HUES6 (cell line): ENCODE data around the gene TAF7.
A peak's percentile ranks its signal among the peaks of the same experiment; 100 is the strongest.

Source experiments
- H3K27ac ChIP-seq: 2 replicates; pipeline ENCODE4 v1.7.0; 2013; ENCODE audit warnings: low read depth, mild to moderate bottlenecking, low read length, inconsistent platforms
- H3K27me3 ChIP-seq: 2 replicates; pipeline ENCODE4 v1.6.1; 2013; ENCODE audit warnings: low read length; ENCODE audit not compliant: control insufficient read depth, insufficient read depth
- H3K36me3 ChIP-seq: 2 replicates; pipeline ENCODE4 v1.6.1; 2013; ENCODE audit warnings: low read length; ENCODE audit not compliant: control insufficient read depth, insufficient read depth
- H3K4me1 ChIP-seq: 2 replicates; pipeline ENCODE4 v1.6.1; 2013; ENCODE audit warnings: low read length; ENCODE audit not compliant: control insufficient read depth, insufficient read depth
- H3K4me3 ChIP-seq: 2 replicates; pipeline ENCODE4 v1.5.1; 2013; ENCODE audit warnings: low read depth, low read length
- H3K9ac ChIP-seq: one replicate; pipeline ENCODE4 v1.6.1; 2013; ENCODE audit warnings: mild to moderate bottlenecking, low read length
- H3K9me3 ChIP-seq: 2 replicates; pipeline ENCODE4 v1.6.1; 2013; ENCODE audit warnings: low read depth, low read length; ENCODE audit not compliant: control insufficient read depth, insufficient read depth

Gene TAF7, protein sequence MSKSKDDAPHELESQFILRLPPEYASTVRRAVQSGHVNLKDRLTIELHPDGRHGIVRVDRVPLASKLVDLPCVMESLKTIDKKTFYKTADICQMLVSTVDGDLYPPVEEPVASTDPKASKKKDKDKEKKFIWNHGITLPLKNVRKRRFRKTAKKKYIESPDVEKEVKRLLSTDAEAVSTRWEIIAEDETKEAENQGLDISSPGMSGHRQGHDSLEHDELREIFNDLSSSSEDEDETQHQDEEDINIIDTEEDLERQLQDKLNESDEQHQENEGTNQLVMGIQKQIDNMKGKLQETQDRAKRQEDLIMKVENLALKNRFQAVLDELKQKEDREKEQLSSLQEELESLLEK

DNA sequence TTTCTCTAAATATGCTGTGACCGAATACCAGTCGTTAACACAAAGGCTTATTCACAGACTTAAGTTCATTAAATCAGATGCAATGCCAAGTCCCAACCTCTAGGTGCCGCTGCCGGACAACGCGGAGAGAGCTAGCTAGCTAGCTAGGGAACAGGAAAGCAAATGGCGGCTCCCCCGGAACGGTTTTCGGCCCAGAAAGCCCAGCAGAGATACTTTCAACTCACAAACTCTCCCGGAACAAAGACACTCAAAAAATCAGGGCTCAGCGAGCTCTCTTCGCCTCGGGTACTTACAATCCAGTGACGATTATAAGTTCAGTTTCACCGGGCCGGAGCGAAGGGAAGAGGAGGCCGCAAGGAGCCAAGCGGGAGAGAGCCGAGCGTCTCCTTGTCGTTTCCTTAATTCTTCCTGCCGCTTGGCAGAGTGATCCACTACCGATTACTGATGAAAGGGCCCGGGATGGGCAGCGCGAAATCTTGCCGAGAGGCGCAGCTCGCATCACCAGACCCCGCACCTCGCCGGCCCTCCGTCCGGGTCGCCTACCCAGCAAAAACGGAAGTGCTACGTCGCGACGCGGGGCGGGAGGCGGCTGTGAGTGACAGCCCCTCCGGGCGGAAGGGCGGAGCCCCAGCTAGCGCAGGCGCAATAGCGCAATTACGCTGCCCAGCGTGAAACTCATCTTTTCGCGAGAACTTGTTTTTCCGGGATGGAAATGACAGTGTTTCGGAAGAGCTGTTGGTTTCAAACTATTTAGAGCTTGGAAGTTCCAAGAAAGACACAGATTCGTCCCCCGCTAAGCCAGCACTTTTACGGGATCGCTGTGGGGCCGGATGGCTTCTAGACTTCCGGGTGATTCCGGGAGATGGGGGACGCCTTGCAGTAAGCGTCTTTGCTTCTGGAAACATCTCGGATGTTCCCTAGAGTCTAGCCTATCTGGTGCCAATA, at the start of gene TAF7:
TAF7 (minus strand) TSS at position 560 of the 945 bp plus-strand sequence. CDS start 740 bp downstream, outside the sequence.
- Histone ChIP-seq H3K9me3 (peaks cover 24% of the 10 kb centered on the region), H3K27ac (peak within 1 kb of the TSS; percentile 99), H3K4me3 (peak within 1 kb of the TSS; percentile 89), H3K36me3 (peaks cover 33% of the 10 kb centered on the region), H3K9ac (peak within 1 kb of the TSS; percentile 96), H3K27me3 (no peaks in the 10 kb centered on the region), H3K4me1 (no peaks in the 10 kb centered on the region)

DNA sequence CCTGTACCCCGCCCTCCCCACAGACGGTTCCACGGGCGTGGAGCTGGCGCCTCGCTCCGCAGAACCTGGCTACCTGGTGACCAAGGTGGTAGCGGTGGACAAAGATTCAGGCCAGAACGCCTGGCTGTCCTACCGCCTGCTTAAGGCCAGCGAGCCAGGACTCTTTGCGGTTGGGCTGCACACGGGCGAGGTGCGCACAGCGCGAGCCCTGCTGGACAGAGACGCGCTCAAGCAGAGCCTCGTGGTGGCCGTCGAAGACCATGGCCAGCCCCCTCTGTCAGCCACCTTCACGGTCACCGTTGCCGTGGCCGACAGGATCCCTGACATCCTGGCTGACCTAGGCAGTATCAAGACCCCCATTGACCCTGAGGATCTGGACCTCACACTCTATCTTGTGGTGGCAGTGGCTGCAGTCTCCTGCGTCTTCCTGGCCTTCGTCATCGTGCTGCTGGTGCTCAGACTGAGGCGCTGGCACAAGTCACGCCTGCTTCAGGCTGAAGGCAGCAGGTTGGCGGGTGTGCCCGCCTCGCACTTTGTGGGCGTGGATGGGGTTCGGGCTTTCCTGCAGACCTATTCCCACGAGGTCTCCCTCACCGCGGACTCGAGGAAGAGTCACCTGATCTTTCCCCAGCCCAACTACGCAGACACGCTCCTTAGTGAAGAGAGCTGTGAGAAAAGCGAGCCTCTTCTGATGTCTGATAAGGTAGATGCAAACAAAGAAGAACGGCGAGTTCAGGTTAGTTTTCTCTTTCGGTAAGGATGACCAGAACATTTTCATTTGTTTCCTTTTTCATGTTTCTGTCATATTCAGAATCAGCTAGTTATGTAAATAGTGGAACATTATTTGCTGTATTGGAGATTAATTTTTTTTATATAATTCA, 45.7 kb upstream of the TAF7 start:
- H3K27ac ChIP-seq: no peak overlapping the region
- H3K4me3 ChIP-seq: no peak overlapping the region
- H3K4me1 ChIP-seq: no peaks in the 10 kb centered on the region
- H3K27me3 ChIP-seq: no peaks in the 10 kb centered on the region
- peaks cover 61% of the 10 kb centered on the region for H3K9me3 ChIP-seq
- H3K36me3 ChIP-seq: no peaks in the 10 kb centered on the region; the same call in 1 of the 2 replicates
- no peak overlapping the region for H3K9ac ChIP-seq

DNA sequence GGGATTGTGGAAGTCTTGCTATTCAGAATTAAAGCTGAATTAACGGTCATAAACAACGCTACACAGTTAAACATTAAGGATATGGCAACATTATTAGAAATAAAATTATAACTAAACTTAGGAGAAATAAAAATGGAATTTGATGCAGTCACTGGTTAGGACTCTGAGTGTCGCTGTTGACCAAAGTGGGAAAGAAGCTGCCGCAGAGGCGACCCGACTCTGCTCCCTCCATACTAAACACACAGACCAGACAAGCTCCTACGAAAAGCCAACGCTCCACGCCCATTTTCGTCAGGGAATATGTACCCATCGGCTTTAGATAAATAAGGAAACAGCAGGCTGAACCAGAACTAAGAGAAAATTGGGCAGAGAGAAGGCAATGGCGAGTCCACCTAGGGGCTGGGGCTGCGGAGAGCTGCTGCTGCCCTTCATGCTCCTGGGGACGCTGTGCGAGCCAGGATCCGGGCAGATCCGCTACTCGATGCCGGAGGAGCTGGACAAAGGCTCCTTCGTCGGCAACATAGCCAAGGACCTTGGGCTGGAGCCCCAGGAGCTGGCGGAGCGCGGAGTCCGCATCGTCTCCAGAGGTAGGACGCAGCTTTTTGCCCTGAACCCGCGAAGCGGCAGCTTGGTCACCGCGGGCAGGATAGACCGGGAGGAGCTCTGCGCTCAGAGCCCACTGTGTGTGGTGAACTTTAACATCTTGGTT, 43.5 kb upstream of the TAF7 start, which contains the start of gene PCDHGA5:
PCDHGA5 (plus strand) TSS at position 211 of the 709 bp plus-strand sequence; CDS start at position 380, 169 bp downstream.
- H3K4me3 ChIP-seq: peak within 1 kb of the TSS; percentile 5; the same call in 1 of the 2 replicates
- H3K9ac ChIP-seq: no peak within 1 kb of the TSS
- H3K36me3 ChIP-seq: no peaks in the 10 kb centered on the region; the same call in 1 of the 2 replicates
- H3K9me3 ChIP-seq: peaks cover 57% of the 10 kb centered on the region
- H3K4me1 ChIP-seq: no peaks in the 10 kb centered on the region
- H3K27ac ChIP-seq: no peak within 1 kb of the TSS
- no peaks in the 10 kb centered on the region for H3K27me3 ChIP-seq

DNA sequence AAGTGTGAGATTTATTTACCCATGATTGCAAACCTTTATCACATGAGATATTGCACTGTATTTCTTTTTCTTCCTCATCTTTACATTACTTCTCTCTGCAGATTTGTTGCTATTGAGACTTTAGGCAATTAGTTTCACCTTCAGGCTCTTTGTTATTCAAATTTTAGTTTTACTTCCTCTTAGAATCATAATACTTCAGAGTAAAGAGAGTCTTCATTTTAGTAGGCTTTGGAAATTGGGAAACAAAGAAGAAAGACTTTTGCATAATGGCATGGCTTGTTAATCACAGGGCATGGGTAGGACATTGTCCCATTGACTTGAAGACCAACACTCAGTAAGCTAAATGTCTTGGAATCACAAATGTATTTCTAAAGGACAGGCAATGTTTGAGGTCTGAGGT, 42.1 kb upstream of the TAF7 start:
- H3K4me3 ChIP-seq: peak overlapping the region; percentile 5
- peak overlapping the region; percentile 26; the same call in 1 of the 2 replicates for H3K27ac ChIP-seq
- no peaks in the 10 kb centered on the region; the same call in 1 of the 2 replicates for H3K36me3 ChIP-seq
- H3K9ac ChIP-seq: no peak overlapping the region
- no peaks in the 10 kb centered on the region for H3K4me1 ChIP-seq
- H3K9me3 ChIP-seq: peaks cover 54% of the 10 kb centered on the region
- H3K27me3 ChIP-seq: no peaks in the 10 kb centered on the region

DNA sequence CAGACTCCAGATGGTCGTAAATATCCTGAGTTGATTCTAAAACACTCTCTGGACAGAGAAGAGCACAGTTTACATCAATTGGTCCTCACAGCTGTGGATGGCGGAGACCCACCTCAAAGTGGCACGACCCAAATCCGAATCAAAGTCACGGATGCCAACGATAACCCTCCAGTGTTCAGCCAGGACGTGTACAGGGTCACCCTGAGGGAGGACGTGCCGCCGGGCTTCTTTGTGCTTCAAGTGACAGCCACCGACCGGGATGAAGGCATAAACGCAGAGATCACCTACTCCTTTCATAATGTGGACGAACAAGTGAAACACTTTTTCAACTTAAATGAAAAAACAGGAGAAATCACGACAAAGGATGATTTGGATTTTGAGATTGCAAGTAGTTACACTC, 40.1 kb upstream of the TAF7 start:
- Histone ChIP-seq H3K9me3 (peaks cover 60% of the 10 kb centered on the region), H3K27ac (no peak overlapping the region), H3K4me3 (no peak overlapping the region), H3K4me1 (no peaks in the 10 kb centered on the region), H3K36me3 (no peaks in the 10 kb centered on the region; the same call in 1 of the 2 replicates), H3K9ac (no peak overlapping the region), H3K27me3 (no peaks in the 10 kb centered on the region)

DNA sequence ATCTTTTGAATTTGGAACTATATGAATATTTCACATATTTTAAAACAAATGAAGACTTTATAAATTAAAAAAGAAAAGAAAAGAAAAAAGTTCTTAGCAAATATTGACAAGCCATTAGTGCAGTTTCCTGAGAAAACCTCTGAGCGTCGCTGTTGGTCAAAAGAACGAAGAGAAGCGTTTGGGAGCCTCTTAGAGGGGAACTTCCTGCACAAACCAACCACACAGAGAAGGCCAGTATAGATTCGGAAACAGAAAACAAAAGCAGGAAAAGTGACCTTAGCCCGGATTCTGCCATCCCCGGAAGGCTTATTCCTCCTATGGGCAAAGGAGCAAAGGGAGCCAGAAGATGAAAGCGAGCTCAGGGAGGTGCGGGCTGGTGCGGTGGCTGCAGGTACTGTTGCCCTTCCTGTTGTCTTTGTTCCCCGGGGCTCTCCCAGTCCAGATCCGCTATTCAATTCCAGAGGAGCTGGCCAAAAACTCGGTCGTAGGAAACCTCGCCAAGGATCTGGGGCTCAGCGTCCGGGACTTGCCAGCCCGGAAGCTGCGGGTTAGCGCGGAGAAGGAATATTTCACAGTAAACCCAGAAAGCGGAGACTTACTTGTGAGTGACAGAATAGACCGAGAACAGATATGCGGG, 39.3 kb upstream of the TAF7 start, which contains the start of gene PCDHGB2:
PCDHGB2 (plus strand) TSS at position 205 of the 637 bp plus-strand sequence; CDS start at position 347, 142 bp downstream.
- Histone ChIP-seq H3K4me3 (peak within 1 kb of the TSS; percentile 31), H3K4me1 (no peaks in the 10 kb centered on the region), H3K9ac (no peak within 1 kb of the TSS), H3K9me3 (peaks cover 59% of the 10 kb centered on the region), H3K27me3 (no peaks in the 10 kb centered on the region), H3K27ac (no peak within 1 kb of the TSS), H3K36me3 (no peaks in the 10 kb centered on the region)

DNA sequence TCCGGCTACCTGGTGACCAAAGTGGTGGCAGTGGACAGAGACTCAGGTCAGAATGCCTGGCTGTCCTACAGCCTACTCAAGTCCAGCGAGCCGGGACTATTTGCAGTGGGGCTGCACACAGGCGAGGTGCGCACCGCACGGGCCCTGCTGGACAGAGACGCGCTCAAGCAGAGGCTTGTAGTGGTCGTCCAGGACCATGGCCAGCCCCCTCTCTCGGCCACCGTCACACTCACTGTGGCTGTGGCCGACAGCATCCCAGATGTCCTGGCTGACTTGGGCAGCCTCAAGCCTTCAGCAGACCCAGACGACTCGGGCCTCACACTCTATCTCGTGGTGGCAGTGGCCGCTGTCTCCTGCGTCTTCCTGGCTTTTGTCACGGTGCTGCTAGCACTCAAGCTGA, 36.4 kb upstream of the TAF7 start:
- H3K9me3 ChIP-seq: peaks cover 45% of the 10 kb centered on the region
- no peak overlapping the region for H3K4me3 ChIP-seq
- no peaks in the 10 kb centered on the region for H3K4me1 ChIP-seq
- H3K27me3 ChIP-seq: no peaks in the 10 kb centered on the region
- H3K9ac ChIP-seq: no peak overlapping the region
- H3K27ac ChIP-seq: no peak overlapping the region
- H3K36me3 ChIP-seq: no peaks in the 10 kb centered on the region

DNA sequence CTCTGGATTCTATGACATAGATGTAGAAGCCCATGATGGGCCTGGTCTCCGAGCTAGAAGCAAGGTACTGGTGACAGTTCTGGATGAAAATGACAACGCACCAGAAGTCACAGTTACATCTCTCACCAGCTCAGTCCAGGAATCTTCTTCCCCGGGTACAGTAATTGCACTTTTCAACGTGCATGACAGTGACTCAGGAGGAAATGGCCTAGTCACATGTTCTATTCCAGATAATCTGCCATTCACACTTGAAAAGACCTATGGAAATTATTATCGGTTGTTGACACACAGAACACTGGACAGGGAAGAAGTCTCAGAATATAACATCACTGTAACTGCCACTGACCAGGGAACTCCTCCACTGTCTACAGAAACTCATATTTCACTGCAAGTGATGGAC, 35.5 kb upstream of the TAF7 start:
- Histone ChIP-seq H3K4me1 (no peaks in the 10 kb centered on the region), H3K9me3 (peaks cover 45% of the 10 kb centered on the region), H3K4me3 (no peak overlapping the region), H3K27me3 (no peaks in the 10 kb centered on the region), H3K9ac (no peak overlapping the region), H3K27ac (no peak overlapping the region), H3K36me3 (no peaks in the 10 kb centered on the region)

DNA sequence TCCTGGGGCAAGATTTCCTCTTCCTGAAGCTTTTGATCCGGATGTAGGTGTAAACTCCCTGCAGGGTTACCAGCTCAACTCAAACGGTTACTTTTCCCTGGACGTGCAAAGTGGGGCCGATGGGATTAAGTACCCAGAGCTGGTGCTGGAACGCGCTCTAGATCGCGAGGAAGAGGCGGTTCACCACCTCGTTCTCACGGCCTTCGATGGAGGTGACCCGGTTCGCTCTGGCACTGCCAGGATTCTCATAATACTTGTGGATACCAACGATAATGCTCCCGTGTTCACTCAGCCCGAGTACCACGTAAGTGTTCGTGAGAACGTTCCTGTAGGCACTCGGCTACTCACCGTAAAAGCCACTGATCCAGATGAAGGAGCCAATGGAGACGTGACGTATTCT, 35.1 kb upstream of the TAF7 start:
- no peak overlapping the region for H3K27ac ChIP-seq
- no peaks in the 10 kb centered on the region for H3K36me3 ChIP-seq
- peaks cover 45% of the 10 kb centered on the region for H3K9me3 ChIP-seq
- H3K27me3 ChIP-seq: no peaks in the 10 kb centered on the region
- no peak overlapping the region for H3K9ac ChIP-seq
- H3K4me1 ChIP-seq: no peaks in the 10 kb centered on the region
- no peak overlapping the region for H3K4me3 ChIP-seq
